H9 (cell line): ENCODE results near the gene RPEL1. TPM values are rescaled to one million over a fixed set of nuclear protein-coding genes. Genes with fewer than 3 reads are reported as not detected.

Experiments
- DNase-seq: peaks from one replicate; pipeline ENCODE4 v3.0.0-alpha.2; 2017
- H2AFZ ChIP-seq: one replicate; pipeline ENCODE4 v1.6.1; 2013; ENCODE audit warnings: mild to moderate bottlenecking, low read length, control low read depth, moderate library complexity
- H2AK5ac ChIP-seq: 2 replicates; pipeline ENCODE4 v1.6.1; 2013; ENCODE audit warnings: low read length, control low read depth, mixed read lengths; ENCODE audit not compliant: insufficient read length
- H2BK120ac ChIP-seq: one replicate; pipeline ENCODE4 v1.6.1; 2013; ENCODE audit warnings: low read depth, mild to moderate bottlenecking, low read length, control low read depth, inconsistent platforms; ENCODE audit not compliant: poor library complexity, severe bottlenecking
- H2BK12ac ChIP-seq: 2 replicates; pipeline ENCODE4 v1.6.1; 2013; ENCODE audit warnings: low read length, control low read depth, mixed read lengths, low read depth; ENCODE audit not compliant: insufficient read length
- H2BK15ac ChIP-seq: 2 replicates; pipeline ENCODE4 v1.6.1; 2013; ENCODE audit warnings: low read depth, low read length, control low read depth
- H2BK20ac ChIP-seq: one replicate; pipeline ENCODE4 v1.6.1; 2013; ENCODE audit warnings: low read depth, mild to moderate bottlenecking, low read length, control low read depth, inconsistent platforms; ENCODE audit not compliant: poor library complexity, severe bottlenecking
- H2BK5ac ChIP-seq: 2 replicates; pipeline ENCODE4 v1.6.1; 2013; ENCODE audit warnings: low read length, control low read depth, mixed read lengths; ENCODE audit not compliant: insufficient read length
- H3K14ac ChIP-seq: 2 replicates; pipeline ENCODE4 v1.6.1; 2013; ENCODE audit warnings: low read length, control low read depth; ENCODE audit not compliant: insufficient read depth
- H3K18ac ChIP-seq: 2 replicates; pipeline ENCODE4 v1.6.1; 2013; ENCODE audit warnings: low read depth, mild to moderate bottlenecking, mixed read lengths, low read length, control low read depth; ENCODE audit not compliant: insufficient read length
- H3K23ac ChIP-seq: 2 replicates; pipeline ENCODE4 v1.6.1; 2013; ENCODE audit warnings: low read length, control low read depth, mixed read lengths, low read depth; ENCODE audit not compliant: insufficient read length
- H3K23me2 ChIP-seq: 2 replicates; pipeline ENCODE4 v1.6.1; 2013; ENCODE audit warnings: low read depth, mild to moderate bottlenecking, mixed read lengths, low read length, control low read depth; ENCODE audit not compliant: insufficient read length, poor library complexity, severe bottlenecking
- H3K27ac ChIP-seq: 2 replicates; pipeline ENCODE4 v1.5.1; 2013; ENCODE audit warnings: low read length, control low read depth, mixed read lengths, low read depth; ENCODE audit not compliant: insufficient read length
- H3K27me3 ChIP-seq: 2 replicates; pipeline ENCODE4 v1.6.1; 2013; ENCODE audit warnings: low read length, control low read depth, inconsistent platforms; ENCODE audit not compliant: insufficient read depth
- H3K4ac ChIP-seq: 2 replicates; pipeline ENCODE4 v1.6.1; 2013; ENCODE audit warnings: low read depth, mild to moderate bottlenecking, control low read depth, inconsistent platforms, low read length, moderate library complexity
- H3K4me1 ChIP-seq: 2 replicates; pipeline ENCODE4 v1.6.1; 2013; ENCODE audit warnings: low read length, control low read depth, inconsistent platforms; ENCODE audit not compliant: insufficient read depth
- H3K4me2 ChIP-seq: 2 replicates; pipeline ENCODE4 v1.6.1; 2013; ENCODE audit warnings: low read length, control low read depth, mixed read lengths; ENCODE audit not compliant: insufficient read length, insufficient read depth
- H3K56ac ChIP-seq: 2 replicates; pipeline ENCODE4 v1.6.1; 2013; ENCODE audit warnings: low read depth, mild to moderate bottlenecking, mixed read lengths, low read length, control low read depth; ENCODE audit not compliant: insufficient read length
- H3K79me1 ChIP-seq: 2 replicates; pipeline ENCODE4 v1.6.1; 2013; ENCODE audit warnings: low read depth, mild to moderate bottlenecking, moderate library complexity, low read length, control low read depth, inconsistent platforms; ENCODE audit not compliant: insufficient read depth, poor library complexity, severe bottlenecking
- H3K79me2 ChIP-seq: 2 replicates; pipeline ENCODE4 v1.6.1; 2013; ENCODE audit warnings: low read length, control low read depth, inconsistent platforms; ENCODE audit not compliant: insufficient read depth
- H3K9ac ChIP-seq: 2 replicates; pipeline ENCODE4 v1.6.1; 2013; ENCODE audit warnings: low read length, control low read depth, mixed read lengths; ENCODE audit not compliant: insufficient read length; ENCODE audit errors: extremely low read depth
- H3K9me3 ChIP-seq: one replicate; pipeline ENCODE4 v1.6.1; 2013; ENCODE audit warnings: low read depth, low read length, inconsistent platforms; ENCODE audit not compliant: control insufficient read depth
- H3T11ph ChIP-seq: one replicate; pipeline ENCODE4 v1.6.1; 2013; ENCODE audit warnings: mild to moderate bottlenecking, low read length, control low read depth, inconsistent platforms
- H4K20me1 ChIP-seq: one replicate; pipeline ENCODE4 v1.6.1; 2013; ENCODE audit not compliant: control insufficient read depth, insufficient read length, insufficient read depth
- H4K5ac ChIP-seq: 2 replicates; pipeline ENCODE4 v1.6.1; 2013; ENCODE audit warnings: low read depth, mild to moderate bottlenecking, mixed read lengths, low read length, control low read depth; ENCODE audit not compliant: insufficient read length
- H4K8ac ChIP-seq: replicated peaks from 2 replicates; pipeline ENCODE4 v1.6.1; 2013; ENCODE audit warnings: low read length, control low read depth, mixed read lengths, low read depth; ENCODE audit not compliant: insufficient read length
- H4K91ac ChIP-seq: 2 replicates; pipeline ENCODE4 v1.6.1; 2013; ENCODE audit warnings: low read depth, mild to moderate bottlenecking, moderate library complexity, mixed read lengths, low read length, control low read depth; ENCODE audit not compliant: insufficient read length
- H3K27ac Mint-ChIP-seq, 3 experiments: 2 replicates in 2 of 3; 3 replicates in 1 of 3; pipeline ENCODE4 v1.8.0; 2020 to 2021; ENCODE audit warnings: mixed read lengths in 3 of 3, mild to moderate bottlenecking in 1 of 3, moderate library complexity in 1 of 3
- H3K27me3 Mint-ChIP-seq: 2 replicates; pipeline ENCODE4 v1.8.0; 2021; ENCODE audit warnings: low read depth, mild to moderate bottlenecking, moderate library complexity, mixed read lengths
- H3K36me3 Mint-ChIP-seq, 3 experiments: 2 replicates in 2 of 3; 3 replicates in 1 of 3; pipeline ENCODE4 v1.8.0; 2020 to 2021; ENCODE audit warnings: low read depth in 3 of 3, mixed read lengths in 3 of 3; ENCODE audit not compliant: insufficient read depth in 1 of 3
- H3K4me1 Mint-ChIP-seq, 2 experiments: 2 replicates each; pipeline ENCODE4 v1.8.0; 2020; ENCODE audit warnings: mixed read lengths in 2 of 2
- H3K4me3 Mint-ChIP-seq, 2 experiments: 2 replicates in 1 of 2; 3 replicates in 1 of 2; pipeline ENCODE4 v1.8.0; 2020 to 2021; ENCODE audit warnings: mild to moderate bottlenecking in 2 of 2, mixed read lengths in 2 of 2, moderate library complexity in 1 of 2
- H3K9me3 Mint-ChIP-seq, 2 experiments: 2 replicates in 1 of 2; 3 replicates in 1 of 2; pipeline ENCODE4 v1.8.0; 2020; ENCODE audit warnings: mild to moderate bottlenecking in 2 of 2, mixed read lengths in 2 of 2, moderate library complexity in 1 of 2
- WGBS: extraction: QIAGEN DNeasy Blood & Tissue Kit; methylation state at CpG from one replicate; pipeline ENCODE4 v1.1.7; 2013; ENCODE audit warnings: missing lambda C conversion rate, low lambda C conversion rate, mixed read lengths; ENCODE audit not compliant: insufficient read length; ENCODE audit errors: extremely low coverage; 5-methylcytosine and 5-hydroxymethylcytosine counted together
- total RNA-seq: library from RNA; stranded (reverse); gene quantifications from 2 replicates; pipeline ENCODE4 v1.2.1, GENCODE V29; 2021
- TF ChIP-seq, protein P1 (sequence below): fragments of 200-600 bp; sonication (generic); conservative IDR thresholded peaks from 3 replicates; pipeline ENCODE4 v1.8.0; 2021; ENCODE audit warnings: antibody characterized with exemption, mild to moderate bottlenecking

The RPEL1 gene
- total RNA-seq, 1 experiment from 2014 or later, result 0.13 TPM

DNA sequence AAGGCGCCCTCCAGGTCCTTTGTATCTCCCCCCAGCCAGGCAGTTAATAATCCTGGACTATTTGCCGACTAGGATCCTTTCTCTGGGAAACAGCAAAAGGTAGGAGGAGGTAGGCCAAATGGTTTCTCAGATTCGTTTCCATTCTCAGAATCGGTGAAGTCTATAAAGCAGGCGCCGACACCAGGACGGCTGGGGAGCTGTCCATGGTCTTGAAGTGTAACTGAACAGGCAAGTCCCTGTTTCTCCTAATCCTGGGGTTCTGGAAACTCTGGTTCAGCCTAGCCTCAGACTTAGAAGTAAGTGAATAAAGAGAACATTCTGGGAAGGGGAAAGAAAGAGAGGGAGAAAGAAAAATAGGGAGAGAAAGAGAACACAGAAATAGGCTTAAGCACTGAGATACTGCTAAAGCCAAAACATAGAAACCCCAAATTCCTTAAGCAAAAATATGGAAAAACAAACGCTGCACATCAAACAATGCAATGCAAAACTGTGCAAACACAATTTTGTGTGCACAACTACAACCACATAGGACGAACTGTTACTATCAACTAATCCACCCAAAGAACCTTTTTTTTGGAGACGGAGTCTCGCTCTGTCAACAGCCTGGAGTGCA, 20.1 kb downstream of the RPEL1 start:
- Mint-ChIP-seq H3K4me3 (no peak overlapping the region), H3K36me3 (no peaks in the 10 kb centered on the region), H3K9me3 (peaks cover 4 to 5% of the 10 kb centered on the region in 2 experiments), H3K27me3 (peaks cover 21% of the 10 kb centered on the region), H3K4me1 (no peaks in the 10 kb centered on the region), H3K27ac (no peak overlapping the region)
- Histone ChIP-seq H3K27ac (no peak overlapping the region), H3K79me1 (no peaks in the 10 kb centered on the region), H3K56ac (no peak overlapping the region), H3K14ac (no peak overlapping the region), H4K5ac (no peak overlapping the region), H2BK15ac (no peak overlapping the region), H3K4ac (no peak overlapping the region), H3T11ph (no peak overlapping the region), H2BK20ac (no peak overlapping the region), H2AFZ (no peak overlapping the region), H3K9ac (no peak overlapping the region), H3K27me3 (no peaks in the 10 kb centered on the region), H2BK120ac (no peak overlapping the region), H4K20me1 (no peaks in the 10 kb centered on the region), H3K23me2 (no peaks in the 10 kb centered on the region), H3K79me2 (no peaks in the 10 kb centered on the region), H2BK12ac (no peak overlapping the region), H4K91ac (no peak overlapping the region), H3K23ac (no peak overlapping the region), H3K9me3 (no peaks in the 10 kb centered on the region), H4K8ac (no peak overlapping the region), H3K4me2 (no peak overlapping the region), H2AK5ac (no peak overlapping the region), H3K18ac (no peak overlapping the region), H3K4me1 (no peaks in the 10 kb centered on the region), H2BK5ac (no peak overlapping the region)
- no CpG with 5 or more reads among the region's 11 CpGs for WGBS
- peak; percentile 77 for DNase-seq
- TF ChIP-seq, protein P1, sequence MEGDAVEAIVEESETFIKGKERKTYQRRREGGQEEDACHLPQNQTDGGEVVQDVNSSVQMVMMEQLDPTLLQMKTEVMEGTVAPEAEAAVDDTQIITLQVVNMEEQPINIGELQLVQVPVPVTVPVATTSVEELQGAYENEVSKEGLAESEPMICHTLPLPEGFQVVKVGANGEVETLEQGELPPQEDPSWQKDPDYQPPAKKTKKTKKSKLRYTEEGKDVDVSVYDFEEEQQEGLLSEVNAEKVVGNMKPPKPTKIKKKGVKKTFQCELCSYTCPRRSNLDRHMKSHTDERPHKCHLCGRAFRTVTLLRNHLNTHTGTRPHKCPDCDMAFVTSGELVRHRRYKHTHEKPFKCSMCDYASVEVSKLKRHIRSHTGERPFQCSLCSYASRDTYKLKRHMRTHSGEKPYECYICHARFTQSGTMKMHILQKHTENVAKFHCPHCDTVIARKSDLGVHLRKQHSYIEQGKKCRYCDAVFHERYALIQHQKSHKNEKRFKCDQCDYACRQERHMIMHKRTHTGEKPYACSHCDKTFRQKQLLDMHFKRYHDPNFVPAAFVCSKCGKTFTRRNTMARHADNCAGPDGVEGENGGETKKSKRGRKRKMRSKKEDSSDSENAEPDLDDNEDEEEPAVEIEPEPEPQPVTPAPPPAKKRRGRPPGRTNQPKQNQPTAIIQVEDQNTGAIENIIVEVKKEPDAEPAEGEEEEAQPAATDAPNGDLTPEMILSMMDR, result no peak
